HepG2 (cell line): ENCODE data around the gene MGA. TPM values are rescaled to one million over a fixed set of nuclear protein-coding genes. Genes with fewer than 3 reads are reported as not detected.

ENCODE experiments used
- ATAC-seq: fragments of 200-7000 bp; cut with Tn5 transposase; 3 replicates; pipeline ENCODE4 v1.9.1; 2020; ENCODE audit warnings: mild to moderate bottlenecking, moderate library complexity
- BruUV-seq: library from RNA; stranded (reverse); fragments of 400-500 nt; replicated peaks from 2 replicates; lab custom pipeline; 2021; lab: Mats Ljungman, UMichigan
- CTCF ChIA-PET: fragments of 300-600 bp; formaldehyde crosslinking; extraction: SDS; loops from one replicate; lab custom pipeline; 2021; ENCODE audit warnings: low total read pairs, inconsistent platforms, low intra/inter-chr PET ratio; lab: Yijun Ruan, JAX
- POLR2A ChIA-PET: fragments of 350-600 bp; sonication (Branson Sonifier 250); formaldehyde crosslinking; loops from one replicate; lab custom pipeline; 2020; ENCODE audit warnings: antibody characterized with exemption, inconsistent platforms; lab: Yijun Ruan, JAX
- DNase-seq: peaks from one replicate; pipeline ENCODE4 v3.0.0-alpha.2; 2015; ENCODE audit warnings: low spot score
- FAIRE-seq: peaks from 3 replicates; lab custom pipeline; 2011; peaks lifted over from hg19 to GRCh38; lab: Jason Lieb, UNC
- H2AFZ ChIP-seq: one replicate; pipeline ENCODE4 v1.6.1; 2011; ENCODE audit warnings: low read length, inconsistent platforms
- H3K27ac ChIP-seq: fragments of 300-600 bp; 3 replicates; pipeline ENCODE4 v1.8.0; 2011; ENCODE audit warnings: mixed run types, mild to moderate bottlenecking, mixed read lengths, low read length, inconsistent platforms; ENCODE audit not compliant: insufficient read depth; ENCODE audit errors: extremely low read length
- H3K27me3 ChIP-seq, 2 experiments: fragments of 200-600 bp in 1 of 2; 2 replicates in 1 of 2; 3 replicates in 1 of 2; pipeline versions ENCODE4 v1.6.0 to v1.8.0; 2011; ENCODE audit warnings: low read length in 2 of 2, mild to moderate bottlenecking in 2 of 2, moderate library complexity in 2 of 2, inconsistent platforms in 1 of 2; ENCODE audit not compliant: insufficient read depth in 2 of 2, control insufficient read depth in 1 of 2
- H3K36me3 ChIP-seq, 2 experiments: fragments of 200-600 bp in 1 of 2; replicated peaks in 1 of 2; 2 replicates in 1 of 2; 3 replicates in 1 of 2; pipeline versions ENCODE4 v1.5.1 to v1.8.0; 2011; ENCODE audit warnings: low read length in 2 of 2, inconsistent platforms in 1 of 2; ENCODE audit not compliant: insufficient read depth in 2 of 2, control insufficient read depth in 1 of 2
- H3K4me1 ChIP-seq: 2 replicates; pipeline ENCODE4 v1.5.1; 2012; ENCODE audit warnings: low read length, inconsistent platforms; ENCODE audit not compliant: insufficient read depth
- H3K4me2 ChIP-seq: 2 replicates; pipeline ENCODE4 v1.6.0; 2011; ENCODE audit warnings: low read depth, low read length, inconsistent platforms
- H3K4me3 ChIP-seq, 3 experiments: fragments of 200-600 bp in 1 of 3; sonication (generic), shearing (Covaris generic) in 1 of 3; replicated peaks in 1 of 3; 2 replicates each; pipeline ENCODE4 v1.5.1; 2011 to 2016; ENCODE audit warnings: low read length in 3 of 3, inconsistent platforms in 2 of 3, low read depth in 2 of 3, mild to moderate bottlenecking in 2 of 3, control low read depth in 1 of 3, mixed read lengths in 1 of 3; ENCODE audit not compliant: insufficient read depth in 1 of 3
- H3K79me2 ChIP-seq: one replicate; pipeline ENCODE4 v1.6.1; 2011; ENCODE audit warnings: low read length, inconsistent platforms; ENCODE audit not compliant: insufficient read depth
- H3K9ac ChIP-seq: 2 replicates; pipeline ENCODE4 v1.6.0; 2011; ENCODE audit warnings: mild to moderate bottlenecking, low read depth, low read length, inconsistent platforms; ENCODE audit not compliant: insufficient read depth
- H3K9me3 ChIP-seq: 2 replicates; pipeline ENCODE4 v1.5.1; 2012; ENCODE audit warnings: mild to moderate bottlenecking, low read length
- H4K20me1 ChIP-seq: 2 replicates; pipeline ENCODE4 v1.6.0; 2011; ENCODE audit warnings: inconsistent platforms, mild to moderate bottlenecking, low read length, moderate library complexity; ENCODE audit not compliant: insufficient read depth
- ETS1 ChIP-seq: sonication (generic); formaldehyde crosslinking; IDR thresholded peaks from 2 replicates; pipeline ENCODE4 v1.4.0; 2020; ENCODE audit warnings: missing genetic modification reagents
- HES4 ChIP-seq: sonication (generic); formaldehyde crosslinking; IDR thresholded peaks from 2 replicates; pipeline ENCODE4 v1.9.0; 2021; ENCODE audit warnings: mild to moderate bottlenecking, missing genetic modification reagents, borderline replicate concordance
- SOX6 ChIP-seq, 2 experiments: fragments of 450-650 bp in 1 of 2; sonication (generic) in 1 of 2; formaldehyde crosslinking in 1 of 2; IDR thresholded peaks; 2 replicates each; pipeline versions ENCODE4 v1.4.0 to v1.6.1; 2017 to 2020; ENCODE audit warnings: antibody characterized with exemption in 1 of 2, mild to moderate bottlenecking in 1 of 2, missing genetic modification reagents in 1 of 2
- ZNF407 ChIP-seq: sonication (generic); formaldehyde crosslinking; IDR thresholded peaks from one replicate; pipeline ENCODE4 v1.5.1; 2020; ENCODE audit warnings: mild to moderate bottlenecking, missing genetic modification reagents; ENCODE audit errors: not compliant biosample characterization
- WGBS: methylation state at CpG from one replicate; pipeline ENCODE4 v1.1.6; 2017; ENCODE audit warnings: low lambda C conversion rate; 5-methylcytosine and 5-hydroxymethylcytosine counted together
- in situ Hi-C: cut with HindIII; loops from 2 replicates; pipeline ENCODE4 v1.10.0; 2017; ENCODE audit warnings: low pct_unique_long_range_greater_than_20kb; ENCODE audit not compliant: extremely low pct_ligation_motif_present
- intact Hi-C: fragments of 100-400 bp; cut with micrococcal nuclease; formaldehyde crosslinking; loops from one replicate; pipeline ENCODE4 v1.10.0; 2022; ENCODE audit not compliant: unreplicated experiment
- polyA plus RNA-seq, 8 experiments: library from polyadenylated mRNA; depleted of rRNA in 3 of 8; stranded (reverse) in 7 of 8; unstranded in 1 of 8; fragments of >200 nt; fragmentation: Illumina TruSeq in 4 of 8; extraction: Trizol in 4 of 8; gene quantifications; 2 replicates each; pipeline versions ENCODE4 v1.2.1 to v1.2.3, GENCODE V29; 2011 to 2016; ENCODE audit warnings: low read depth in 4 of 8, missing spikeins in 1 of 8, mixed read lengths in 1 of 8; ENCODE audit not compliant: insufficient read depth in 1 of 8
- total RNA-seq, 5 experiments: library from RNA; depleted of rRNA; stranded (reverse); fragments of >200 nt; fragmentation: Illumina TruSeq; extraction: Trizol; gene quantifications; 2 replicates each; pipeline ENCODE4 v1.2.3, GENCODE V29; 2016; ENCODE audit warnings: low read depth in 1 of 5

Gene MGA
- total and polyA plus RNA-seq, 2 of the 13 experiments (the other 11 are each of a cell fraction or from before 2014, with no cell fraction given), result 5.3 to 59.0 TPM

GRCh38 chr15:41817781-41818180 lies 157.6 kb downstream of the MGA start:
- no peaks in the 10 kb centered on the region for H3K79me2 ChIP-seq
- 77% methylated on average over 5 of the region's 6 CpGs for WGBS
- H4K20me1 ChIP-seq, result no peaks in the 10 kb centered on the region
- ATAC-seq (no peak), FAIRE-seq (no peak), DNase-seq (no peak)
- peaks cover 4 to 32% of the 10 kb centered on the region in 2 experiments; a peak in 3 of 5 replicates for H3K36me3 ChIP-seq
- H3K9ac ChIP-seq, result no peak overlapping the region
- BruUV-seq, result no TSS peak
- H3K4me1 ChIP-seq, result no peaks in the 10 kb centered on the region
- POLR2A ChIA-PET, result no interaction called here
- no peaks in the 10 kb centered on the region for H3K27me3 ChIP-seq
- no peak overlapping the region for H3K27ac ChIP-seq
- no peak overlapping the region for H3K4me3 ChIP-seq
- intact Hi-C loops (no loop called here), in situ Hi-C loops (no loop called here)
- CTCF ChIA-PET, result no interaction called here
- no peaks in the 10 kb centered on the region for H3K9me3 ChIP-seq
- no peak overlapping the region for H2AFZ ChIP-seq
- TF ChIP-seq HES4 (CRISPR knock-in tag) (no peak), ZNF407 (no peak), SOX6 (IDR thresholded peaks at IDR 0.05) (no peak), SOX6 (CRISPR knock-in tag; IDR thresholded peaks at IDR 0.05) (no peak), ETS1 (CRISPR knock-in tag) (no peak)
- no peak overlapping the region for H3K4me2 ChIP-seq
